HG03103 (cell line): ENCODE measurements around the gene MARCKSL1.
"Not testable (repeated sequence)": the region's sequence is repeated elsewhere in the genome, so short reads cannot be mapped to it uniquely, and the experiment has no call there.

Source experiments
- ATAC-seq: cut with Tn5 transposase; IDR thresholded peaks from one replicate; pipeline ENCODE4 v1.9.1; 2021; ENCODE audit warnings: low read depth; ENCODE audit not compliant: unreplicated experiment

The MARCKSL1 gene

GRCh38 chr1:32291708-32292538, 44.1 kb downstream of the MARCKSL1 start, which contains the start of gene HDAC1:
HDAC1 (plus strand) TSS chr1:32292083; CDS start chr1:32292170, 87 bp downstream.
- peak; percentile 98 for ATAC-seq

GRCh38 chr1:32291145-32291707, 44.8 kb downstream of the MARCKSL1 start:
- no peak for ATAC-seq

- ATAC-seq: no peak
Observed at GRCh38 chr1:32289256-32289655, 46.8 kb downstream of the MARCKSL1 start.

GRCh38 chr1:32286763-32287162, 49.3 kb downstream of the MARCKSL1 start:
- no peak for ATAC-seq

DNA sequence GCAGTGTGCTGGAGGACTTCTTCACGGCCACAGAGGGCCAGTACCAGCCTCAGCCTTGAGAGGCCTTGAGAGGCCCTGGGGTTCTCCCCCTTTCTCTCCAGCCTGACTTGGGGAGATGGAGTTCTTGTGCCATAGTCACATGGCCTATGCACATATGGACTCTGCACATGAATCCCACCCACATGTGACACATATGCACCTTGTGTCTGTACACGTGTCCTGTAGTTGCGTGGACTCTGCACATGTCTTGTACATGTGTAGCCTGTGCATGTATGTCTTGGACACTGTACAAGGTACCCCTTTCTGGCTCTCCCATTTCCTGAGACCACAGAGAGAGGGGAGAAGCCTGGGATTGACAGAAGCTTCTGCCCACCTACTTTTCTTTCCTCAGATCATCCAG, 50.4 kb downstream of the MARCKSL1 start:
- no peak for ATAC-seq

GRCh38 chr1:32284777-32285176, 51.3 kb downstream of the MARCKSL1 start:
- ATAC-seq: not testable (repeated sequence)
